Fibroblast of lung (primary cell): Measurements from ENCODE around the gene CLMN.

Experiments used
- EZH2 ChIP-seq: IDR thresholded peaks from 2 replicates; pipeline ENCODE4 v1.5.1; 2012; ENCODE audit warnings: low read length, control low read depth, mild to moderate bottlenecking; ENCODE audit errors: missing control alignments
- TF ChIP-seq, protein P1 (sequence below), 2 donors: IDR thresholded peaks in 1 of 2; conservative IDR thresholded peaks in 1 of 2; 1 replicate in 1 of 2; 2 replicates in 1 of 2; pipeline ENCODE4 v1.5.1; 2011 to 2012; ENCODE audit warnings: low read length in 2 of 2, control low read depth in 1 of 2, inconsistent platforms in 1 of 2, low read depth in 1 of 2, mild to moderate bottlenecking in 1 of 2

DNA sequence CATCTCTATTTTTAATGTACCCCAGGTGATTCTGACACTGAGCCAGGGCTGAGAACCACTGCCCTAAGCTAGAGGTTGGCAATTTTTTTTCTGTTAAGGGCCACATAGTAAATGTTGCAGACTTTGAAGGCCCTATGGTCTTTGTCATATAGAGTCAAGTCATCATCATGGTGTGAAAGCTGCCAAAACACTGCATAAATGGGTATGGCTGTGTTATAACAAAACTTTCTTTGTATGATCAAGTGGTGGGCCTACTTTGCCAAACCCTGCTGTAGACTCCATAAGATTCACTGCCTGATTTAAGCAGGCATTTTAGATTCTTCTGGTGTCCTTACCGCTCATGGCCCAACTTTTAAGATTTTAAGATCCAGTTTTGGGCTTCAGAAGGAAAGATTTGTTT is 76.8 kb downstream of the CLMN start:
- TF ChIP-seq, protein P1, sequence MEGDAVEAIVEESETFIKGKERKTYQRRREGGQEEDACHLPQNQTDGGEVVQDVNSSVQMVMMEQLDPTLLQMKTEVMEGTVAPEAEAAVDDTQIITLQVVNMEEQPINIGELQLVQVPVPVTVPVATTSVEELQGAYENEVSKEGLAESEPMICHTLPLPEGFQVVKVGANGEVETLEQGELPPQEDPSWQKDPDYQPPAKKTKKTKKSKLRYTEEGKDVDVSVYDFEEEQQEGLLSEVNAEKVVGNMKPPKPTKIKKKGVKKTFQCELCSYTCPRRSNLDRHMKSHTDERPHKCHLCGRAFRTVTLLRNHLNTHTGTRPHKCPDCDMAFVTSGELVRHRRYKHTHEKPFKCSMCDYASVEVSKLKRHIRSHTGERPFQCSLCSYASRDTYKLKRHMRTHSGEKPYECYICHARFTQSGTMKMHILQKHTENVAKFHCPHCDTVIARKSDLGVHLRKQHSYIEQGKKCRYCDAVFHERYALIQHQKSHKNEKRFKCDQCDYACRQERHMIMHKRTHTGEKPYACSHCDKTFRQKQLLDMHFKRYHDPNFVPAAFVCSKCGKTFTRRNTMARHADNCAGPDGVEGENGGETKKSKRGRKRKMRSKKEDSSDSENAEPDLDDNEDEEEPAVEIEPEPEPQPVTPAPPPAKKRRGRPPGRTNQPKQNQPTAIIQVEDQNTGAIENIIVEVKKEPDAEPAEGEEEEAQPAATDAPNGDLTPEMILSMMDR (conservative IDR thresholded peaks at IDR 0.05 in 1 of 2, IDR thresholded peaks at IDR 0.05 in 1 of 2; ENCODE audit: low read depth in 1 of 2, low read length in 2 of 2), result no peak
- TF ChIP-seq EZH2, result no peak
